Measurements from ENCODE around the gene KIF26A.

GRCh38 chr14:104151566-104152245 lies 13.3 kb downstream of the KIF26A start:
- TF ChIP-seq CTCF (IDR thresholded peaks at IDR 0.05; ENCODE audit: poor library complexity) (no peak), EZH2phosphoT487 (IDR thresholded peaks at IDR 0.05; ENCODE audit: low read depth, severe bottlenecking, unreplicated experiment) (no peak)

Measured in hepatocyte (in vitro differentiated cells).